H9 (cell line): ENCODE data around the gene MNX1. TPM values are rescaled to one million over a fixed set of nuclear protein-coding genes. Genes with fewer than 3 reads are reported as not detected.

ENCODE experiments used
- DNase-seq: peaks from one replicate; pipeline ENCODE4 v3.0.0-alpha.2; 2017
- H2AFZ ChIP-seq: one replicate; pipeline ENCODE4 v1.6.1; 2013; ENCODE audit warnings: mild to moderate bottlenecking, low read length, control low read depth, moderate library complexity
- H2AK5ac ChIP-seq: 2 replicates; pipeline ENCODE4 v1.6.1; 2013; ENCODE audit warnings: low read length, control low read depth, mixed read lengths; ENCODE audit not compliant: insufficient read length
- H2BK120ac ChIP-seq: one replicate; pipeline ENCODE4 v1.6.1; 2013; ENCODE audit warnings: low read depth, mild to moderate bottlenecking, low read length, control low read depth, inconsistent platforms; ENCODE audit not compliant: poor library complexity, severe bottlenecking
- H2BK12ac ChIP-seq: 2 replicates; pipeline ENCODE4 v1.6.1; 2013; ENCODE audit warnings: low read length, control low read depth, mixed read lengths, low read depth; ENCODE audit not compliant: insufficient read length
- H2BK15ac ChIP-seq: 2 replicates; pipeline ENCODE4 v1.6.1; 2013; ENCODE audit warnings: low read depth, low read length, control low read depth
- H2BK20ac ChIP-seq: one replicate; pipeline ENCODE4 v1.6.1; 2013; ENCODE audit warnings: low read depth, mild to moderate bottlenecking, low read length, control low read depth, inconsistent platforms; ENCODE audit not compliant: poor library complexity, severe bottlenecking
- H2BK5ac ChIP-seq: 2 replicates; pipeline ENCODE4 v1.6.1; 2013; ENCODE audit warnings: low read length, control low read depth, mixed read lengths; ENCODE audit not compliant: insufficient read length
- H3K14ac ChIP-seq: 2 replicates; pipeline ENCODE4 v1.6.1; 2013; ENCODE audit warnings: low read length, control low read depth; ENCODE audit not compliant: insufficient read depth
- H3K18ac ChIP-seq: 2 replicates; pipeline ENCODE4 v1.6.1; 2013; ENCODE audit warnings: low read depth, mild to moderate bottlenecking, mixed read lengths, low read length, control low read depth; ENCODE audit not compliant: insufficient read length
- H3K23ac ChIP-seq: 2 replicates; pipeline ENCODE4 v1.6.1; 2013; ENCODE audit warnings: low read length, control low read depth, mixed read lengths, low read depth; ENCODE audit not compliant: insufficient read length
- H3K23me2 ChIP-seq: 2 replicates; pipeline ENCODE4 v1.6.1; 2013; ENCODE audit warnings: low read depth, mild to moderate bottlenecking, mixed read lengths, low read length, control low read depth; ENCODE audit not compliant: insufficient read length, poor library complexity, severe bottlenecking
- H3K27ac ChIP-seq: 2 replicates; pipeline ENCODE4 v1.5.1; 2013; ENCODE audit warnings: low read length, control low read depth, mixed read lengths, low read depth; ENCODE audit not compliant: insufficient read length
- H3K27me3 ChIP-seq: 2 replicates; pipeline ENCODE4 v1.6.1; 2013; ENCODE audit warnings: low read length, control low read depth, inconsistent platforms; ENCODE audit not compliant: insufficient read depth
- H3K4ac ChIP-seq: 2 replicates; pipeline ENCODE4 v1.6.1; 2013; ENCODE audit warnings: low read depth, mild to moderate bottlenecking, control low read depth, inconsistent platforms, low read length, moderate library complexity
- H3K4me1 ChIP-seq: 2 replicates; pipeline ENCODE4 v1.6.1; 2013; ENCODE audit warnings: low read length, control low read depth, inconsistent platforms; ENCODE audit not compliant: insufficient read depth
- H3K4me2 ChIP-seq: 2 replicates; pipeline ENCODE4 v1.6.1; 2013; ENCODE audit warnings: low read length, control low read depth, mixed read lengths; ENCODE audit not compliant: insufficient read length, insufficient read depth
- H3K56ac ChIP-seq: 2 replicates; pipeline ENCODE4 v1.6.1; 2013; ENCODE audit warnings: low read depth, mild to moderate bottlenecking, mixed read lengths, low read length, control low read depth; ENCODE audit not compliant: insufficient read length
- H3K79me1 ChIP-seq: 2 replicates; pipeline ENCODE4 v1.6.1; 2013; ENCODE audit warnings: low read depth, mild to moderate bottlenecking, moderate library complexity, low read length, control low read depth, inconsistent platforms; ENCODE audit not compliant: insufficient read depth, poor library complexity, severe bottlenecking
- H3K79me2 ChIP-seq: 2 replicates; pipeline ENCODE4 v1.6.1; 2013; ENCODE audit warnings: low read length, control low read depth, inconsistent platforms; ENCODE audit not compliant: insufficient read depth
- H3K9ac ChIP-seq: 2 replicates; pipeline ENCODE4 v1.6.1; 2013; ENCODE audit warnings: low read length, control low read depth, mixed read lengths; ENCODE audit not compliant: insufficient read length; ENCODE audit errors: extremely low read depth
- H3K9me3 ChIP-seq: one replicate; pipeline ENCODE4 v1.6.1; 2013; ENCODE audit warnings: low read depth, low read length, inconsistent platforms; ENCODE audit not compliant: control insufficient read depth
- H3T11ph ChIP-seq: one replicate; pipeline ENCODE4 v1.6.1; 2013; ENCODE audit warnings: mild to moderate bottlenecking, low read length, control low read depth, inconsistent platforms
- H4K20me1 ChIP-seq: one replicate; pipeline ENCODE4 v1.6.1; 2013; ENCODE audit not compliant: control insufficient read depth, insufficient read length, insufficient read depth
- H4K5ac ChIP-seq: 2 replicates; pipeline ENCODE4 v1.6.1; 2013; ENCODE audit warnings: low read depth, mild to moderate bottlenecking, mixed read lengths, low read length, control low read depth; ENCODE audit not compliant: insufficient read length
- H4K8ac ChIP-seq: replicated peaks from 2 replicates; pipeline ENCODE4 v1.6.1; 2013; ENCODE audit warnings: low read length, control low read depth, mixed read lengths, low read depth; ENCODE audit not compliant: insufficient read length
- H4K91ac ChIP-seq: 2 replicates; pipeline ENCODE4 v1.6.1; 2013; ENCODE audit warnings: low read depth, mild to moderate bottlenecking, moderate library complexity, mixed read lengths, low read length, control low read depth; ENCODE audit not compliant: insufficient read length
- H3K27ac Mint-ChIP-seq, 3 experiments: 2 replicates in 2 of 3; 3 replicates in 1 of 3; pipeline ENCODE4 v1.8.0; 2020 to 2021; ENCODE audit warnings: mixed read lengths in 3 of 3, mild to moderate bottlenecking in 1 of 3, moderate library complexity in 1 of 3
- H3K27me3 Mint-ChIP-seq: 2 replicates; pipeline ENCODE4 v1.8.0; 2021; ENCODE audit warnings: low read depth, mild to moderate bottlenecking, moderate library complexity, mixed read lengths
- H3K36me3 Mint-ChIP-seq, 3 experiments: 2 replicates in 2 of 3; 3 replicates in 1 of 3; pipeline ENCODE4 v1.8.0; 2020 to 2021; ENCODE audit warnings: low read depth in 3 of 3, mixed read lengths in 3 of 3; ENCODE audit not compliant: insufficient read depth in 1 of 3
- H3K4me1 Mint-ChIP-seq, 2 experiments: 2 replicates each; pipeline ENCODE4 v1.8.0; 2020; ENCODE audit warnings: mixed read lengths in 2 of 2
- H3K4me3 Mint-ChIP-seq, 2 experiments: 2 replicates in 1 of 2; 3 replicates in 1 of 2; pipeline ENCODE4 v1.8.0; 2020 to 2021; ENCODE audit warnings: mild to moderate bottlenecking in 2 of 2, mixed read lengths in 2 of 2, moderate library complexity in 1 of 2
- H3K9me3 Mint-ChIP-seq, 2 experiments: 2 replicates in 1 of 2; 3 replicates in 1 of 2; pipeline ENCODE4 v1.8.0; 2020; ENCODE audit warnings: mild to moderate bottlenecking in 2 of 2, mixed read lengths in 2 of 2, moderate library complexity in 1 of 2
- CTCF ChIP-seq: fragments of 200-600 bp; sonication (generic); conservative IDR thresholded peaks from 3 replicates; pipeline ENCODE4 v1.8.0; 2021; ENCODE audit warnings: antibody characterized with exemption, mild to moderate bottlenecking
- WGBS: extraction: QIAGEN DNeasy Blood & Tissue Kit; methylation state at CpG from one replicate; pipeline ENCODE4 v1.1.7; 2013; ENCODE audit warnings: missing lambda C conversion rate, low lambda C conversion rate, mixed read lengths; ENCODE audit not compliant: insufficient read length; ENCODE audit errors: extremely low coverage; 5-methylcytosine and 5-hydroxymethylcytosine counted together
- total RNA-seq: library from RNA; stranded (reverse); gene quantifications from 2 replicates; pipeline ENCODE4 v1.2.1, GENCODE V29; 2021

Gene MNX1
- total RNA-seq, 1 experiment from 2014 or later: not detected

- Histone ChIP-seq H2AK5ac (no peak overlapping the region), H3K79me2 (no peaks in the 10 kb centered on the region), H4K91ac (no peak overlapping the region), H3K23me2 (no peaks in the 10 kb centered on the region), H2BK5ac (no peak overlapping the region), H3T11ph (no peak overlapping the region), H3K23ac (no peak overlapping the region), H3K9me3 (no peaks in the 10 kb centered on the region), H3K4me2 (peak overlapping the region; percentile 15), H3K27ac (no peak overlapping the region), H3K27me3 (peaks cover 94% of the 10 kb centered on the region), H3K9ac (no peak overlapping the region), H2AFZ (no peak overlapping the region), H3K56ac (no peak overlapping the region), H2BK120ac (no peak overlapping the region), H4K5ac (no peak overlapping the region), H3K18ac (no peak overlapping the region), H4K8ac (no peak overlapping the region), H3K14ac (no peak overlapping the region), H3K4ac (no peak overlapping the region), H2BK20ac (no peak overlapping the region), H2BK12ac (no peak overlapping the region), H3K4me1 (0 out of 2 replicates have a peak, but pooled peaks cover 2% of the 10 kb centered on the region), H2BK15ac (no peak overlapping the region), H3K79me1 (no peaks in the 10 kb centered on the region), H4K20me1 (no peaks in the 10 kb centered on the region)
- TF ChIP-seq CTCF: no peak
- Mint-ChIP-seq H3K9me3 (peaks cover 0 to 9% of the 10 kb centered on the region in 2 experiments; a peak in 2 of 5 replicates), H3K36me3 (no peaks in the 10 kb centered on the region), H3K4me1 (peaks cover 19 to 28% of the 10 kb centered on the region in 2 experiments), H3K4me3 (peak overlapping the region in 1 of 2 experiments; percentile 42; a peak in 2 of 5 replicates), H3K27me3 (peaks cover 99% of the 10 kb centered on the region), H3K27ac (no peak overlapping the region)
- no CpG with 5 or more reads among the region's 84 CpGs for WGBS
- peak; percentile 36 for DNase-seq
Measured at GRCh38 chr7:157021071-157021870, 10.8 kb upstream of the MNX1 start.
